Cardiac muscle cell (in vitro differentiated cells and primary cell): ENCODE results near the gene RNASET2. TPM values are rescaled to one million over a fixed set of nuclear protein-coding genes. Genes with fewer than 3 reads are reported as not detected.

Experiments
- DNase-seq, 2 donors: peaks; one replicate each; pipeline versions ENCODE4 v3.0.0 to v3.0.0-alpha.2; 2010 to 2017; ENCODE audit warnings: low read depth in 1 of 2, low spot score in 1 of 2
- H3K27ac ChIP-seq: fragments of 200-600 bp; sonication (generic); 2 replicates; pipeline ENCODE4 v1.5.1; 2016
- H3K27me3 ChIP-seq: fragments of 200-600 bp; sonication (generic); 2 replicates; pipeline ENCODE4 v1.6.0; 2016; ENCODE audit warnings: control low read depth
- H3K36me3 ChIP-seq: fragments of 200-600 bp; sonication (generic); 2 replicates; pipeline ENCODE4 v1.5.1; 2016; ENCODE audit warnings: control low read depth
- H3K4me1 ChIP-seq: fragments of 200-600 bp; sonication (generic); 2 replicates; pipeline ENCODE4 v1.8.1; 2017; ENCODE audit warnings: low read depth, mild to moderate bottlenecking, mixed run types
- H3K4me3 ChIP-seq: fragments of 200-600 bp; sonication (generic); 2 replicates; pipeline ENCODE4 v1.5.1; 2016; ENCODE audit warnings: mild to moderate bottlenecking
- H3K9me3 ChIP-seq: fragments of 200-600 bp; sonication (generic); 2 replicates; pipeline ENCODE4 v1.5.1; 2017; ENCODE audit warnings: low read depth, mild to moderate bottlenecking, control low read depth
- CTCF ChIP-seq: IDR thresholded peaks from 2 replicates; pipeline ENCODE4 v1.5.1; 2012; ENCODE audit warnings: low read depth, mild to moderate bottlenecking, low read length
- polyA plus RNA-seq: library from polyadenylated mRNA; unstranded; fragments of >200 nt; fragmentation: Nextera tagmentation; extraction: Ambion mirVana; gene quantifications from 2 replicates; pipeline ENCODE4 v1.2.1, GENCODE V29; 2016
- total RNA-seq: library from RNA; depleted of rRNA; stranded (reverse); fragments of >200 nt; gene quantifications from 2 replicates; pipeline ENCODE4 v1.2.3, GENCODE V29; 2016

Gene RNASET2
- total and polyA plus RNA-seq, 2 experiments from 2014 or later: 20.7 to 24.1 TPM

- Histone ChIP-seq H3K27me3 (no peaks in the 10 kb centered on the region), H3K36me3 (no peaks in the 10 kb centered on the region), H3K4me3 (no peak overlapping the region), H3K4me1 (peaks cover 7% of the 10 kb centered on the region), H3K9me3 (no peaks in the 10 kb centered on the region), H3K27ac (no peak overlapping the region)
- TF ChIP-seq CTCF: no peak
- no peak for DNase-seq
These were observed 23.0 kb downstream of the RNASET2 start for GRCh38 chr6:166933396-166933795.

GRCh38 chr6:166932616-166933015 lies 23.7 kb downstream of the RNASET2 start:
- H3K27me3 ChIP-seq: no peaks in the 10 kb centered on the region
- no peak overlapping the region for H3K4me3 ChIP-seq
- no peak for DNase-seq
- H3K27ac ChIP-seq: no peak overlapping the region
- H3K36me3 ChIP-seq: no peaks in the 10 kb centered on the region
- TF ChIP-seq CTCF: no peak
- H3K4me1 ChIP-seq: peaks cover 10% of the 10 kb centered on the region
- H3K9me3 ChIP-seq: no peaks in the 10 kb centered on the region

- no peaks in the 10 kb centered on the region for H3K36me3 ChIP-seq
- TF ChIP-seq CTCF: no peak
- H3K4me1 ChIP-seq: peaks cover 10% of the 10 kb centered on the region
- H3K27me3 ChIP-seq: no peaks in the 10 kb centered on the region
- no peaks in the 10 kb centered on the region for H3K9me3 ChIP-seq
- DNase-seq: no peak
- H3K4me3 ChIP-seq: no peak overlapping the region
- H3K27ac ChIP-seq: no peak overlapping the region
These were observed 24.2 kb downstream of the RNASET2 start for GRCh38 chr6:166932116-166932515.

GRCh38 chr6:166931426-166931970 lies 24.9 kb downstream of the RNASET2 start:
- no peaks in the 10 kb centered on the region for H3K36me3 ChIP-seq

GRCh38 chr6:166930354-166930891 lies 25.9 kb downstream of the RNASET2 start:
- H3K36me3 ChIP-seq: no peaks in the 10 kb centered on the region
- H3K27ac ChIP-seq: no peak overlapping the region
- peaks cover 10% of the 10 kb centered on the region for H3K4me1 ChIP-seq
- H3K4me3 ChIP-seq: no peak overlapping the region
- no peak for DNase-seq
- no peak for TF ChIP-seq CTCF
- H3K27me3 ChIP-seq: no peaks in the 10 kb centered on the region
- H3K9me3 ChIP-seq: no peaks in the 10 kb centered on the region

More at GRCh38 chr6:166931426-166931970, 24.9 kb downstream of the RNASET2 start:
- peaks cover 10% of the 10 kb centered on the region for H3K4me1 ChIP-seq
- DNase-seq: no peak
- no peak for TF ChIP-seq CTCF
- no peaks in the 10 kb centered on the region for H3K27me3 ChIP-seq
- no peaks in the 10 kb centered on the region for H3K9me3 ChIP-seq
- H3K27ac ChIP-seq: no peak overlapping the region
- no peak overlapping the region for H3K4me3 ChIP-seq
